ENCODE results near the gene LRBA. TPM values are rescaled to one million over a fixed set of nuclear protein-coding genes. Genes with fewer than 3 reads are reported as not detected.

LRBA gene
- total and polyA plus RNA-seq, 2 donors (not counting 1 experiment from before 2014, with no cell fraction given): 16.4 to 36.7 TPM

- TF ChIP-seq CTCF (conservative IDR thresholded peaks at IDR 0.05 in 1 of 2, IDR thresholded peaks at IDR 0.05 in 1 of 2; ENCODE audit: low read depth in 1 of 2, low read length in 2 of 2) (no peak), EZH2 (IDR thresholded peaks at IDR 0.05; ENCODE audit: low read length, missing control alignments) (no peak)
- peak; percentile 3 to 31 for DNase-seq (ENCODE audit: low read depth in 2 of 2)
- no peak overlapping the region for H3K9ac ChIP-seq (ENCODE audit: insufficient read depth, low read length)
- H3K4me1 ChIP-seq (ENCODE audit: control insufficient read depth, extremely low read depth, insufficient read depth, low read length): no peaks in the 10 kb centered on the region
- no peaks in the 10 kb centered on the region for H3K9me3 ChIP-seq (ENCODE audit: control insufficient read depth, insufficient read depth, low read depth, low read length)
- H3K27ac ChIP-seq (ENCODE audit: insufficient read depth, low read length): no peak overlapping the region
- no peak overlapping the region for H3K4me3 ChIP-seq (replicated peaks in 1 of 4; ENCODE audit: control extremely low read depth in 1 of 4, insufficient read depth in 1 of 4, low read depth in 3 of 4, low read length in 4 of 4)
- H3K79me2 ChIP-seq (ENCODE audit: control insufficient read depth, insufficient read depth, low read length): no peaks in the 10 kb centered on the region
- H3K4me2 ChIP-seq (ENCODE audit: extremely low read depth, insufficient read depth, low read length): no peak overlapping the region
- no peaks in the 10 kb centered on the region for H3K27me3 ChIP-seq (ENCODE audit: control insufficient read depth, insufficient read depth, low read length)
- H2AFZ ChIP-seq (ENCODE audit: low read length): no peak overlapping the region
- H3K36me3 ChIP-seq (ENCODE audit: control insufficient read depth, insufficient read depth, low read length): no peaks in the 10 kb centered on the region
- no peaks in the 10 kb centered on the region for H4K20me1 ChIP-seq (ENCODE audit: control insufficient read depth, extremely low read depth, insufficient read depth, low read length)
These were observed 612.2 kb downstream of the LRBA start for GRCh38 chr4:150402871-150403272.

GRCh38 chr4:150401083-150401687 is 613.9 kb downstream of the LRBA start:
- Histone ChIP-seq H2AFZ (ENCODE audit: low read length) (no peak overlapping the region), H3K79me2 (ENCODE audit: control insufficient read depth, insufficient read depth, low read length) (no peaks in the 10 kb centered on the region), H3K9me3 (ENCODE audit: control insufficient read depth, insufficient read depth, low read depth, low read length) (no peaks in the 10 kb centered on the region), H4K20me1 (ENCODE audit: control insufficient read depth, extremely low read depth, insufficient read depth, low read length) (no peaks in the 10 kb centered on the region), H3K4me2 (ENCODE audit: extremely low read depth, insufficient read depth, low read length) (no peak overlapping the region), H3K4me3 (replicated peaks in 1 of 4; ENCODE audit: control extremely low read depth in 1 of 4, insufficient read depth in 1 of 4, low read depth in 3 of 4, low read length in 4 of 4) (no peak overlapping the region), H3K9ac (ENCODE audit: insufficient read depth, low read length) (no peak overlapping the region), H3K4me1 (ENCODE audit: control insufficient read depth, extremely low read depth, insufficient read depth, low read length) (no peaks in the 10 kb centered on the region), H3K36me3 (ENCODE audit: control insufficient read depth, insufficient read depth, low read length) (no peaks in the 10 kb centered on the region), H3K27ac (ENCODE audit: insufficient read depth, low read length) (no peak overlapping the region), H3K27me3 (ENCODE audit: control insufficient read depth, insufficient read depth, low read length) (no peaks in the 10 kb centered on the region)
- TF ChIP-seq EZH2 (IDR thresholded peaks at IDR 0.05; ENCODE audit: low read length, missing control alignments) (no peak), CTCF (conservative IDR thresholded peaks at IDR 0.05 in 1 of 2, IDR thresholded peaks at IDR 0.05 in 1 of 2; ENCODE audit: low read depth in 1 of 2, low read length in 2 of 2) (no peak)
- DNase-seq (ENCODE audit: low read depth in 2 of 2): no peak

- TF ChIP-seq EZH2 (IDR thresholded peaks at IDR 0.05; ENCODE audit: low read length, missing control alignments) (no peak), CTCF (conservative IDR thresholded peaks at IDR 0.05 in 1 of 2, IDR thresholded peaks at IDR 0.05 in 1 of 2; ENCODE audit: low read depth in 1 of 2, low read length in 2 of 2) (no peak)
- no peaks in the 10 kb centered on the region for H3K27me3 ChIP-seq (ENCODE audit: control insufficient read depth, insufficient read depth, low read length)
- no peaks in the 10 kb centered on the region for H3K36me3 ChIP-seq (ENCODE audit: control insufficient read depth, insufficient read depth, low read length)
These were observed 619.2 kb downstream of the LRBA start for GRCh38 chr4:150395872-150396271.

More at GRCh38 chr4:150395872-150396271, 619.2 kb downstream of the LRBA start:
- Histone ChIP-seq H2AFZ (ENCODE audit: low read length) (no peak overlapping the region), H3K9ac (ENCODE audit: insufficient read depth, low read length) (no peak overlapping the region), H3K4me1 (ENCODE audit: control insufficient read depth, extremely low read depth, insufficient read depth, low read length) (no peaks in the 10 kb centered on the region), H3K27ac (ENCODE audit: insufficient read depth, low read length) (no peak overlapping the region), H3K4me3 (replicated peaks in 1 of 4; ENCODE audit: control extremely low read depth in 1 of 4, insufficient read depth in 1 of 4, low read depth in 3 of 4, low read length in 4 of 4) (no peak overlapping the region), H3K79me2 (ENCODE audit: control insufficient read depth, insufficient read depth, low read length) (no peaks in the 10 kb centered on the region), H3K4me2 (ENCODE audit: extremely low read depth, insufficient read depth, low read length) (no peak overlapping the region), H4K20me1 (ENCODE audit: control insufficient read depth, extremely low read depth, insufficient read depth, low read length) (no peaks in the 10 kb centered on the region), H3K9me3 (ENCODE audit: control insufficient read depth, insufficient read depth, low read depth, low read length) (no peaks in the 10 kb centered on the region)
- DNase-seq (ENCODE audit: low read depth in 2 of 2): no peak

Data from fibroblast of lung (primary cell).